ENCODE measurements around the gene SAA4.

- TF ChIP-seq CTCF (IDR thresholded peaks at IDR 0.05) (no peak), POLR2A (IDR thresholded peaks at IDR 0.05) (no peak)
These were observed 5.7 kb downstream of the SAA4 start for GRCh38 chr11:18230859-18231258.
